GM10248 (cell line): Measurements from ENCODE around the gene MAJIN.
A peak's percentile ranks its signal among the peaks of the same experiment; 100 is the strongest.
"Not testable (repeated sequence)": the region's sequence is repeated elsewhere in the genome, so short reads cannot be mapped to it uniquely, and the experiment has no call there.

ENCODE experiments used
- CTCF ChIA-PET: fragments of 300-600 bp; sonication (Branson Sonifier 250); formaldehyde crosslinking; extraction: SDS; loops from one replicate; lab custom pipeline; 2021; ENCODE audit warnings: antibody characterized with exemption; lab: Yijun Ruan, JAX
- POLR2A ChIA-PET: fragments of 350-650 bp; sonication (Branson Sonifier 250); formaldehyde crosslinking; extraction: SDS; loops from one replicate; lab custom pipeline; 2020; ENCODE audit warnings: antibody characterized with exemption; lab: Yijun Ruan, JAX
- DNase-seq: peaks from one replicate; pipeline ENCODE4 v3.0.0; 2012; ENCODE audit errors: extremely low spot score
- TF ChIP-seq, protein P1 (sequence below): IDR thresholded peaks from 2 replicates; pipeline ENCODE4 v1.5.1; 2012; ENCODE audit warnings: mild to moderate bottlenecking, low read depth; ENCODE audit errors: extremely low read depth, missing control alignments, control extremely low read depth

The MAJIN gene

DNA sequence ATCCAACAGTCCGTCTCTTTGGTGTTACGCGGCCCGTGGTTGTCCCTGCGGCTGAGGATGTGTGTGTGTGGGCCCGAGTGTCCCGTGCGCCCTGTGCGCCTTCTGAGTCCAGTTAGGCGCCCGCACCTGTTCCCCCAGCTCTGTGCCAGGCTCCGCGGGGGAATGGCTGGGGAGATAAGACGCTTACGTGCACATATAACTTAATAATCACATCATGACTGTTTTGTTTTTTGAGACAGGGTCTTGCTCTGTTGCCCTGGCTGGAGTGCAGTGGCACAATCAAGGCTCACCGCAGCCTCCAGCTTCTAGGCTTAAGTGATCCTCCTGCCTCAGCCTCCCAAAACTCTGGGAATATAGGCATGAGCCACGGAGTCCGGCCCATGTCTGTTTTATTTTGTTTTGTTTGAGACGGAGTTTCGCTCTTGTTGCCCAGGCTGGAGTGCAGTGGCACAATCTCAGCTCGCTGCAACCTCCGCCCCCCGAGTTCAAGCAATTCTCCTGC, 42.9 kb upstream of the MAJIN start:
- POLR2A ChIA-PET: interaction anchor here (0.6 to 1.4 kb wide), 5 partner anchors 95 to 210 kb away, joined by 3 to 7 read pairs (median 4); partner anchors contain the start of genes FAU, MRPL49 and ZNHIT2
- TF ChIP-seq, protein P1, sequence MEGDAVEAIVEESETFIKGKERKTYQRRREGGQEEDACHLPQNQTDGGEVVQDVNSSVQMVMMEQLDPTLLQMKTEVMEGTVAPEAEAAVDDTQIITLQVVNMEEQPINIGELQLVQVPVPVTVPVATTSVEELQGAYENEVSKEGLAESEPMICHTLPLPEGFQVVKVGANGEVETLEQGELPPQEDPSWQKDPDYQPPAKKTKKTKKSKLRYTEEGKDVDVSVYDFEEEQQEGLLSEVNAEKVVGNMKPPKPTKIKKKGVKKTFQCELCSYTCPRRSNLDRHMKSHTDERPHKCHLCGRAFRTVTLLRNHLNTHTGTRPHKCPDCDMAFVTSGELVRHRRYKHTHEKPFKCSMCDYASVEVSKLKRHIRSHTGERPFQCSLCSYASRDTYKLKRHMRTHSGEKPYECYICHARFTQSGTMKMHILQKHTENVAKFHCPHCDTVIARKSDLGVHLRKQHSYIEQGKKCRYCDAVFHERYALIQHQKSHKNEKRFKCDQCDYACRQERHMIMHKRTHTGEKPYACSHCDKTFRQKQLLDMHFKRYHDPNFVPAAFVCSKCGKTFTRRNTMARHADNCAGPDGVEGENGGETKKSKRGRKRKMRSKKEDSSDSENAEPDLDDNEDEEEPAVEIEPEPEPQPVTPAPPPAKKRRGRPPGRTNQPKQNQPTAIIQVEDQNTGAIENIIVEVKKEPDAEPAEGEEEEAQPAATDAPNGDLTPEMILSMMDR: no peak
- CTCF ChIA-PET: interaction anchor here (0.7 to 6.1 kb wide), 53 partner anchors 8 to 572 kb away, joined by 3 to 75 read pairs (median 5); partner anchors contain the start of genes ATG2A, BATF2, CAPN1 and CDC42BPG

DNA sequence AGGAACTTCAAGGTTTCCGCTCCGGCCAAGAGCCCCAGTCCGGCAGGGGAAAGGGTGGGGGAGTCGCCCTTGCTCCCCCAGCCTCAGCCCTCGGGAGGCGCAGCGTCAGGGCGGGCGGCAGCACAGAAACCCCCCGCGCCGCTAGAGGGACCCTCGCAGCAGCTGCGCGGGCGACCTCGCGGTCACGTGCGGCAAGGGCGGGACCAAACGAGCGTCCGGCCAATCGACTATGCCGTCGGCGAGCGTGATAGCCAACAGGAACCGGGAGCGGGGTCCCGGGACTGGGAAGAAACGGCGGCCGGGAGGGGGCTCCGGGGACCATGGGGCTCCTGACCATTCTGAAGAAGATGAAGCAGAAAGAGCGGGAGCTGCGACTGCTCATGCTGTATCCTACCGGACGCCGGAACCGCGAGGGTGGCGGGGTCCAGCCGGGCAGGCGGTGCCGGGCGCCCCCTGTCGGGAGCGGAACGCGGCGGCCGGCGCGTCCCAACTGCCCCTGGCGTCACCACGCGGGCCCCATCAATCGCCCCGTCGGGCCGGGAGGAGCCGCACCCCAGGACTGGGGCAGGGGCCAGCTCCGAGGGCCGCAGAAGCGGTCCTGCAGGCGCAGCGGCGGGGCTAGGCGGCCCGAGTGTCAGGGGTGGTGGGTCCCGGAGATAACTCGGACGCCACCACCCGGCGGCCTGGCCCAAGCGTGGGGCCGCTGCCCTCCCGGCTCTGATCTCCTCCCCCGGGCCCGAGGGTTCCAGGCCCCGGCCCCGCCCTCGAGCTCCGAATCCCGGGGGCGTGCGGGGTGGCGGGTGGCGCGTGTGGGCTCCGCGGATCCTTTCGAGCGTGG, 42.2 kb upstream of the MAJIN start, which contains the start of gene ARL2:
Gene ARL2 (plus strand): TSS at position 273 of the 838 bp plus-strand sequence. CDS start 48 bp downstream, at position 321.
- TF ChIP-seq, protein P1: peak; percentile 85
- POLR2A ChIA-PET: interaction anchor here (0.6 to 1.4 kb wide), 6 partner anchors 10 to 211 kb away, joined by 3 to 7 read pairs (median 4); partner anchors contain the start of genes FAU, MRPL49 and ZNHIT2
- CTCF ChIA-PET: interaction anchor here (0.7 to 6.1 kb wide), 59 partner anchors 8 to 573 kb away, joined by 3 to 75 read pairs (median 5); partner anchors contain the start of genes ATG2A, BATF2, CAPN1 and CDC42BPG

More for the DNA sequence above, 42.9 kb upstream of the MAJIN start:
- DNase-seq: no peak

DNA sequence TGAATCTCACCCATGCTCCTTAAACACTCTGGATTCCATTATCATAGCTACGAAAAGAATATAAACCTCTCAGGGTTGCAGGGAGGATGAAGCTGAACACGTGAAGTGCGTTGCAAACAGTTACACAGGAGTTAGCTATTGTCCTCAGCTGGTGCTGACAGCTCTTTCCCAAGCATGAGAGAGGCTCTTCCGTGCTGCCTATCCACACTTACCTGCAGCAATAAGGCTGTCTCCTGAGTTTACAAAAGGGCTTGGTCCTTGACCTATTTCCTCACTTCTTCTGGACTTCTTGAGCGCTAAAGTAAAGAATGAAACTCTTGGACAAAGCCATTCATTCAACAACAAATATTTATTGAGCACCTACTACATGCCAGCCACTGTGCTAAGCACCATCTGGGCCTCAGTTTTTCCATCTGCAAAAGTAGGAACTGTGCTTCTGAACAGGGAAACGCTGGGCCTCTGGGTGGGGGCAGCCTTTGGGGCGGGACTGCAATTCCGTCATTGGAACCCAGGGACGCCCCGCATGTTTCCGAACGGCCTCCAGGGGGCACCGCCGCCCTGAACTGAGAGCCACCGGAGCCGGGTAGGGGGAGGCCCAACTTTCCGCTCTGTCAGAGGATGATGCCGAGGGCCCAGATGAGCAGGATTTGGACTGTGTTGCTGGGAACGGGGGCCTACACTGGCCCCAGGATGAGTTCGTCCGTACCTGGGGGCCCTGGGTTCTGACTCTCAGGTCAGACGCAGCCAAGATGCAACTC, 41.4 kb upstream of the MAJIN start:
- peak; percentile 95 for DNase-seq
- ChIA-PET CTCF (interaction anchor here (0.6 to 6.1 kb wide), 57 partner anchors 8 to 338 kb away, joined by 3 to 75 read pairs (median 5); partner anchors contain the start of genes ATG2A, BATF2, CAPN1 and CDC42BPG), POLR2A (interaction anchor here (1.2 to 1.4 kb wide), 2 partner anchors 97 to 109 kb away, joined by 3 to 4 read pairs; partner anchors contain the start of genes FAU and MRPL49)
- TF ChIP-seq, protein P1: peak; percentile 90

More for the DNA sequence above, 42.2 kb upstream of the MAJIN start, which contains the start of gene ARL2:
- DNase-seq: peak; percentile 96

DNA sequence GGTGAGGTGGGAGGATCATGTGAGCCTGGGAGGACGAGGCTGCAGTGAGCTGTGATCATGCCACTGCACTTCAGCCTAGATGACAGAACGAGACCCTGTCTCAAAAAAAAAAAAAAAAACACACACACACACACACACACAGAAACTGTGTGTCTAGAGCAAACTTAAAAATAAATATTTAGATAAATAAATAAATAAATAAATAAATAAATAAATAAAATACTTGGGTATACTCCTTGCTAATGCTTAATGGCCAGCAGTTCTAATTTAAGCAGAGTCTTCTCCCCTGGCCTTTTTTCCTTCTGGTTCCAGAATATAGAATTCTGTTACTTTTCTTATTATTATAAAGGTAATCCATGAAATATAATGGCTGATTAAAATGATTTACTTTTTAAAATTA, 37.0 kb upstream of the MAJIN start:
- DNase-seq: no peak
- TF ChIP-seq, protein P1: no peak
- ChIA-PET POLR2A (no interaction called here), CTCF (interaction anchor here (0.8 kb wide), 1 partner anchor 12 kb away, joined by 3 read pairs; the partner anchor contains the start of gene BATF2)

DNA sequence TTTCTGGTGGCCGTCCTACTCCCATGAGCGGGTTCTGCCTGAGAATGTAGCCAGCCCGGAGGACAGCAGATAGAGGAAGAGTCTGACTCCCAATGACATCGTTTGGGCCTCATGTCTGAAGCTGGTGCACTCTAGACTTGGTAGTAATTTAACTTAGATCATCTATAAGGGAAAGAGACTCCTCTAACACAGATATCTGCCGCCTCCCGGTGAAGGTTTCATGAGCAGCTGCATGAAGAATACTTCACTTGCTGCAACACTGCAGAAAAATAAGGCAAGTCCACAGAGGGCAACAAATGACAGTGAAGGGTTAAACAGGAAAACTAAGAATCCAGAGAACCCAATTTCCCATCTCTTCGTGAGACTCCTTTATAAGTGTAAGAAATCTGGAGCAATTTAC, 36.1 kb upstream of the MAJIN start:
- CTCF ChIA-PET: interaction anchor here (1.1 kb wide), 1 partner anchor 172 kb away, joined by 3 read pairs; no protein-coding TSS in a partner anchor
- DNase-seq: no peak
- TF ChIP-seq, protein P1: no peak
- POLR2A ChIA-PET: no interaction called here

DNA sequence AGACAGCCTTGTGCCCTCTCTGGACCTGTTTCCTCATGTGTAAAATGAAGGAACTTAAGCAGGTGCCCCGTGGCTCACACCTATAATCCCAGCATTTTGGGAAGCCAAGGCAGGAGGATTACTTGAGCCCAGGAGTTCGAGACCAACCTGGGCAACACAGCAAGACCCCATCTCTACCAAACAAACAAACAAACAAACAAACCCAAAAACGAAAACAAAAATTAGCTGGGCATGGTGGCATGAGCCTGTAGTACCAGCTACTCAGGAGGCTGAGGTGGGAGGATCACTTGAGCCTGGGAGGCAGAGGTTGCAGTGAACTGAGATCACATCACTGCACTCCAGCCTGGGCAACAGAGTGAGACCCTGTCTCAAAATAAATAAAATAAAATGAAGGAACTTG, 32.1 kb upstream of the MAJIN start:
- POLR2A ChIA-PET, DNase-seq: not testable (repeated sequence)
- CTCF ChIA-PET: interaction anchor here (1.3 to 3.0 kb wide), 3 partner anchors 10 to 113 kb away, joined by 4 to 18 read pairs (median 17); partner anchors contain the start of genes ARL2 and ZNHIT2
